Stimulated activated naive CD4-positive, alpha-beta T cell treated with Interleukin-2 at 50 U/mL for 16 hours (primary cell): ENCODE results near the gene FADS2.

Experiments
- DNase-seq: peaks from one replicate; lab custom pipeline; 2025; lab: John Stamatoyannopoulos, UW

The FADS2 gene

GRCh38 chr11:61905801-61906521, 77.9 kb downstream of the FADS2 start:
- no peak for DNase-seq

- no peak for DNase-seq
These were observed 78.4 kb downstream of the FADS2 start for GRCh38 chr11:61906522-61906909.

GRCh38 chr11:61907282-61907681, 79.2 kb downstream of the FADS2 start:
- DNase-seq = no peak

- no peak for DNase-seq
These were observed 80.0 kb downstream of the FADS2 start for GRCh38 chr11:61907871-61908729.

GRCh38 chr11:61908730-61909316, 80.7 kb downstream of the FADS2 start:
- no peak for DNase-seq

GRCh38 chr11:61910187-61911127, 82.4 kb downstream of the FADS2 start:
- no peak for DNase-seq

- DNase-seq = no peak
These were observed 83.1 kb downstream of the FADS2 start for GRCh38 chr11:61911128-61911700.

GRCh38 chr11:61911701-61912529, 83.8 kb downstream of the FADS2 start:
- DNase-seq = no peak

GRCh38 chr11:61912530-61912898, 84.4 kb downstream of the FADS2 start:
- no peak for DNase-seq

- DNase-seq = no peak
These were observed 85.0 kb downstream of the FADS2 start for GRCh38 chr11:61912991-61913698.

- no peak for DNase-seq
These were observed 85.7 kb downstream of the FADS2 start for GRCh38 chr11:61913699-61914395.

- no peak for DNase-seq
These were observed 86.5 kb downstream of the FADS2 start for GRCh38 chr11:61914471-61915171.

GRCh38 chr11:61916737-61917333, 88.7 kb downstream of the FADS2 start:
- DNase-seq = no peak
